HG03558 (cell line): Measurements from ENCODE around the gene MAGI3.
"Not testable (repeated sequence)": the region's sequence is repeated elsewhere in the genome, so short reads cannot be mapped to it uniquely, and the experiment has no call there.

ENCODE experiments used
- ATAC-seq: cut with Tn5 transposase; IDR thresholded peaks from one replicate; pipeline ENCODE4 v1.9.1; 2021; ENCODE audit warnings: moderate number of reproducible peaks; ENCODE audit not compliant: unreplicated experiment; ENCODE audit errors: extremely low read depth

Gene MAGI3

DNA sequence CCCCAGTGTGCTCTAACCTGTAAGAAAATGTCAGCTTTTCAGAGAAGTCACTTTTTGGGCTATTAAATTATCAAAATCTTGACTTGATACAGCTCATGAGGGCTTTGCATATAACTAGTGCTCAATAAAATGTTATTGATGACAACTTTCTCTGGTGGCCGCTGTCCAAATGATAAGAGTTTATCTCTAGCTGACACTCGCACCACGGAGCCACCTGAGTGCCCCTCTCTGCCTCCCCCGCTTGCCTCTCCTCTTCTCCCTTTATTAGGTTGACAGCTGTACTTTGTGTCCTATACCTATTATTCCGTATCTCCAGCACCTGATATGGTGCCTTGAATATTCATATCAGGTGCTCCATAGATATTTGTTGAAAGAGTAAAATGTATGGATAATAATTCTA lies 286.2 kb downstream of the MAGI3 start:
- ATAC-seq, result no peak

GRCh38 chr1:113677250-113678158 lies 287.2 kb downstream of the MAGI3 start:
- no peak for ATAC-seq

DNA sequence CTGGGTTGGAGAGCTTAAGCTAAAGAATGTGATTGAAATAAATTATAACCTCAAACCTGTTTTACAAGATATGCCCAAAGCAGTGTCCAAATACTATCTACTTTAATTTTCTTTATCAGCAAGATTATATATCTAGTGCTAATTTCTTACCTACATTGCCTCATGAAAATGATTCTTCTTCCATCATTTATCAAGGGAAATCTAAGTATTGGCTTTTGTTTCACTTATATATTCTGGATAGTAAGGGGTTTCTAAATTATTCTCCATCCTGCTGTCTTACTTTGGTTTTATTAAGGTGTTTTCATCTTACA lies 287.8 kb downstream of the MAGI3 start:
- ATAC-seq, result no peak

DNA sequence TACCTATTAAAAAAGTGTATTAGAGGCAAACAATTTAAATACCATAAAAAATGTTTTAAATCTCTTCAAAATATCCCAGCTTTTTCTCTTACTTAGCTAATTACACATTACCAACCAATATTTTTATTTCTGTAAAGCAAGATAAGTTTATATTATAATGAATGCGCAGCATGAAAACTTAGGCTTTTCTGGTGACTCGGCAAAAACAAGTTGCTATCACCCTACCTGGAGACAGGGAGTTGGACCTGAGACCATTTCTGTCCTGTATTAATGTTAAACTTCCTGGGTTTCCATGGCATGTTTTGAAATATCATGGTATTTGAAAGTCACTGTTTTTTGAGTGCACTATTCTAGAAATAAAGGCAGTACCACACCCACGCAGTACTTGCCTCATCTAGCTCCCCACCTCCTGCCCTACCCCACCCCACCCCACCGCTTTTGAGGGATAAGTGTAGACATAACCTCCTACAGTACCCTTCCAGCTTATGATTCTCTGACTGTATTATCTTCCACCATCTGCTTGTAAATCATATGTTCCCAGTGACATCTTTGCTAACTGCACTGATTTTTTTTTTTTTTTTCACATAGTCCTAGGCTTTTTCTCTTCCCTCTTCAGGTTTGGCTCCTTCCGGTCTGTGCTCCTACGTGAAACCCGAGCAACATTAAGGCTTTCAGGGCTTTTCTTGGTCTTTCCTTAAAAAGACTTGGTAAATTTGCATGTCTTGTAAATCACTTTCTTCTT lies 291.5 kb downstream of the MAGI3 start:
- no peak for ATAC-seq

DNA sequence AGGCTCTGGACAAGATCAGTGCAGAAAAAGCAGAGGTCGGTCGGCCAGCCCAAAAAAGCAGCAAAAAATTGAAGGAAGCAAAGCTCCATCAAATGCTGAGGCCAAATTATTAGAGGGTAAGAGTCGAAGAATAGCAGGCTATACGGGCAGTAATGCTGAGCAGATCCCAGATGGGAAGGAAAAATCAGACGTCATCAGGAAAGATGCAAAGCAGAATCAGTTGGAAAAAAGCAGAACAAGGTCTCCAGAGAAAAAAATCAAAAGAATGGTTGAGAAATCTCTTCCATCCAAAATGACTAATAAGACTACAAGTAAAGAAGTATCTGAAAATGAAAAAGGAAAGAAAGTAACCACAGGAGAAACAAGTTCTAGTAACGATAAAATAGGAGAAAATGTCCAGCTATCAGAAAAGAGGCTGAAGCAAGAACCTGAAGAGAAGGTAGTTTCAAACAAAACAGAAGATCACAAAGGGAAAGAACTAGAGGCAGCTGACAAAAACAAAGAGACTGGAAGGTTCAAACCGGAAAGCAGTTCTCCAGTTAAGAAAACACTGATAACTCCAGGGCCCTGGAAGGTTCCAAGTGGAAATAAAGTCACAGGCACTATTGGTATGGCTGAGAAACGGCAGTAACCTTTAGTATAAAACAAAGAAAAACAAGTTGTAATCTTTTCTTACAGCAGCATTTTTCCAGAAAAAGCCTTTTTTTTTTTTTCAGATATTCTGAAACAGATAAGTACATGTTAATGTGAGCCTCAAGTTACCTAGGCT lies 293.3 kb downstream of the MAGI3 start:
- ATAC-seq, result no peak

GRCh38 chr1:113684153-113684541 lies 293.8 kb downstream of the MAGI3 start:
- ATAC-seq, result no peak

- no peak for ATAC-seq
Observed at GRCh38 chr1:113686891-113687618, 296.7 kb downstream of the MAGI3 start.

GRCh38 chr1:113691184-113691583 lies 300.9 kb downstream of the MAGI3 start:
- no peak for ATAC-seq

GRCh38 chr1:113692342-113692741 lies 302.0 kb downstream of the MAGI3 start:
- no peak for ATAC-seq

DNA sequence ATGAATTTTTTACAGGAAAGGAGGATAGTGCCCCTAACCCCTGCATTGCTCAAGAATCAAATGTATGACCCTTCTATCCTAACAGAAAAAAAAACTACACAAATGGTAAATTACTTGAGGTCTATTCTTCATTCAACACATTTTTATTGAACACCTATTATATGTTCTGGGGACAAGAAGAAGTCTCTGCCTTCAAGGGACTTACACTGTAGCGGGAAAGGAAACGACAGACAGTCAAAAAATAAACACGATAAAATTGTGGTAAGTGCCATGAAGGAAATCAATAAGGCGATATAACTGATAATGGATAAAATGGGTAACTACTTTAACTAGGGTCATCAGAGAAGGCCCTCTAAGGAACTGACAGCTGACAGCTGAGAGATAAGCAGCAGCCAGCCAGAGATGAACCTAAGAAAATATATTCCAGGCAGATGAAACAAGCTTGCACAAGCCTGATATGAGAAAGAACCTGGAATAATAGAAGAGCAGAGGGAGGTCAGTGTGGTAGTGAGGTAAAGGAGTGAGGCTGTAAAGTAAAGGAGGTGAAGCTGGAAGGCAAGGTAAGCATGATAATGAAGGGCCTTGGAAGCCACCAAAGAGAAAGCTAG lies 302.6 kb downstream of the MAGI3 start:
- no peak for ATAC-seq

DNA sequence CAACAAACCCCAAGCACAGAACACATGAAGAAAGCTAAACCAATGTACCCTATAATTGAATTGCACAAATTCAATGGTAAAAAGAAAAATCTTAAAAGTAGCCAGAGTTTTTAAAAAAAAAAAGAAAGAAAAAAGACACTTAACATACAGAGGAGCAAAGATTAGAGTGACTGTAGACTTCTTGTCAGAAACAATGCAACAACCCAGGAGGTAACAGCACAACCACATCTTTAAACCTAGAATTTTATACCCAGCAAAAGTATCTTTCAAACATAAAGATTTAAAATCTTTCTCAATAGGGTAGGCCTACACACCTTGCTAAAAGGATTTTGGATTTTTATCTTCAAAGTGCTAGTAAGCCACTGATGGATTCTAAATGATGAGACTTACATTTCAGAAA lies 304.6 kb downstream of the MAGI3 start:
- ATAC-seq, result no peak

GRCh38 chr1:113701429-113701828 lies 311.1 kb downstream of the MAGI3 start:
- ATAC-seq, result no peak

DNA sequence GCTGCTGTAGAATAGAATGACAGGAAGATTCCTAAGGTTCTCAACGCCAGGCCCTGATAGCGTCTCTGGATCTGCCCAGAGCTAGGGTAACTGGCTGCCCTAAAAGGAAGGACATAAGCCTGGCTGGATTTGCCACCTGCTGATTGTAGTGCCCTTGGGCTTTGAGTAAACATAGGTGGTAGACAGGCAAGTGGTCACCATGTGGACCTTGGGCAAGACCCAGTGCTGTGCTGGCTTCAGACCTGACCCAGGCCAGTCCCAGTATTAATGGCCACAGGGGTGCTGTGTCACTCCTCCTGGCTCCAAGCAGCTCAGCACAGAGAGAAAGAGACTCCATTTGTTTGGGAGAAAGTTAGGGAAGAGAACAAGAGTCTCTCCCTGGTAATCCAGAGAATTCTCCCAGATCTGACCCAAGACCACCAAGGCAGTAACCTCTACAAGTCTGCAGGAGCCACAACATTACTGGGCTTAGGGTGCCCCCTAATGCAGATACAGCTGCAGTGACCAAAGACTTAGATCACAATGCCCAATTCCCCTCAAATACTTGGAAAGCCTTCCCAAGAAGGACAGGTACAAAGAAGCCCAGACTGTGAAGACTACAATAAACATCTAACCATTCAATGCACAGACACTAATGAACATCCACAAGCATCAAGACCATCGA lies 324.4 kb downstream of the MAGI3 start:
- no peak for ATAC-seq

DNA sequence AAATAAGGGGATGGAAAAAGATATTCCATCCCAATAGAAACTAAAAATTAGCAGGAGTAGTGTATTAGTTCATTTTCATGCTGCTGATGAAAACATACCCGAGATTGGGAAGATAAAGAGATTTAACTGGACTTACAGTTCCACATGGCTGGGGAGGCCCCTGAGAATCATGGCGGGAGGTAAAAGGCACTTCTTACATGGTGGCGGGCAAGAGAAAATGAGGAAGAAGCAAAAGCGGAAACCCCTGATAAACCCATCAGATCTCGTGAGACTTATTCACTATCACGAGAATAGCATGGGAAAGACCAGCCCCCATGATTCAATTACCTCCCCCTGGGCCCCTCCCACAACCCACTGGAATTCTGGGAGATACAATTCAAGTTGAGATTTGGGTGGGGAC lies 327.2 kb downstream of the MAGI3 start:
- ATAC-seq, result not testable (repeated sequence)

GRCh38 chr1:113718621-113719020 lies 328.3 kb downstream of the MAGI3 start:
- ATAC-seq, result not testable (repeated sequence)

GRCh38 chr1:113721010-113721409 lies 330.7 kb downstream of the MAGI3 start:
- no peak for ATAC-seq

DNA sequence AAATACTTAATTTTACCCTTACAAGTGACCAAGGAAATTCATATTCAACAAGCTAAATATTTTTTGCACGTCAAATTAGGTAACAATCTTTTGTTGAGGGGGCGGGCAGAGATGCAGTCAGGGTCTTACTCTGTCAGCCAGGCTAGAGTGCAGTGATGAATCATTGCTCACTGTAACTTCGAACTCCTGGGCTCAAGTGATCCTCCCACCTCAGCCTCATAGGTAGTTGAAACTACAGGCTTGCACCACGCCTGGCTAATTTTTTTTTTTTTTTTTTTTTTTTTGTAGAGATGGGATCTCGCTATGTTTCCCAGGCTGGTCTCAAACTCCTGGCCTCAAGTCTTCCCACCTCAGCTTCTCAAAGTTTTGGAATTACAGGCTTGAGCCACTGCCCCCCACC lies 342.5 kb downstream of the MAGI3 start:
- ATAC-seq, result no peak

- no peak for ATAC-seq
Observed at GRCh38 chr1:113734357-113735055, 344.2 kb downstream of the MAGI3 start.
